ENCODE data around the gene PLEKHM3. TPM values are rescaled to one million over a fixed set of nuclear protein-coding genes. Genes with fewer than 3 reads are reported as not detected.
"Not testable (repeated sequence)": the region's sequence is repeated elsewhere in the genome, so short reads cannot be mapped to it uniquely, and the experiment has no call there.

PLEKHM3 gene
- total RNA-seq, 1 donor from 2014 or later: 5.7 TPM

- intact Hi-C loops (cut with micrococcal nuclease): loop anchor here (1.0 to 5.0 kb wide), 2 partner anchors 293 to 412 kb away; partner anchors contain the start of gene METTL21A
These were observed 14.2 kb upstream of the PLEKHM3 start for GRCh38 chr2:208039376-208040110.

DNA sequence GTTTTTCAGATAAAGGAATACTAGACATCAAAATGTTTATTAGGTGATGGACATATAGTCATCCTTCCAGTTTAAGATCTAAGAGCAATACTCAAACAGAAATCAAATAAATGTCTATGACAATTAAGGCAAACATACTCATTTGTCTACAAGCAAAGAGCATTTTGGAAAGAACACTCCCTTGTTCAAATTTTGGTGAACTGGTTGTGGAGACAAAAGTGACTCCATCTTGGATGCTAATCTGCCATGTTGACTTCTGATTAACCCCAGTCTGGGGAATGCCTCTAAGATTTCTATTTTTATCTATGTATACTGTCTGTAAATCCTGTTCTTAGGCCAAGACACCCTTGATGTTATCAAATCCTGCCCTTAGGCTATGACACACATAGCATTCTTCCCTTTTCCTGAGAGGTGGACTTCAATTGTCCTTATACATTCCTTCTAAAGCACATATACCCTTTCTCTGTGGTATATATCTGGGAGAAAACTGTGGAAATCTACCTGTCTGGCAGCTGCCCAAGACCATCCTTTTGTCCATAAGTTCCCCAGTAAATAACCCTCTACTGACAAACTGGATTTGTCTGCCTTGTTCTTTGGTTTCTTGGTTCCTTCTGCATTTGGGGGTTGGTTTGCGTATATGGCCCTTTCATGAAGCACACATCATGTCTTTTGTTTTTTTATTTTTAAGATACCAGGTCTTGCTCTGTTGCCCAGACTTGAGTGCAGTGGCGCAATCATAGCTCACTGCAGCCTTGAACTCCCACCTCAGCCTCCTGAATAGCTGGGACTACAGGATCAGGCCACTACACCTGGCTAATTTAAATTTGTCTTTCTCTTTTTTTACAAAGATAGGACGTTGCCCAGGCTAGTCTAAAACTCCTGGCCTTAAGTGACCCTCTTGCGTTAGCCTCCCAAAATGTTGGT is 12.5 kb upstream of the PLEKHM3 start:
- intact Hi-C loops (cut with micrococcal nuclease): no loop called here

GRCh38 chr2:208036357-208036756 is 11.0 kb upstream of the PLEKHM3 start:
- intact Hi-C loops (cut with micrococcal nuclease): no loop called here

DNA sequence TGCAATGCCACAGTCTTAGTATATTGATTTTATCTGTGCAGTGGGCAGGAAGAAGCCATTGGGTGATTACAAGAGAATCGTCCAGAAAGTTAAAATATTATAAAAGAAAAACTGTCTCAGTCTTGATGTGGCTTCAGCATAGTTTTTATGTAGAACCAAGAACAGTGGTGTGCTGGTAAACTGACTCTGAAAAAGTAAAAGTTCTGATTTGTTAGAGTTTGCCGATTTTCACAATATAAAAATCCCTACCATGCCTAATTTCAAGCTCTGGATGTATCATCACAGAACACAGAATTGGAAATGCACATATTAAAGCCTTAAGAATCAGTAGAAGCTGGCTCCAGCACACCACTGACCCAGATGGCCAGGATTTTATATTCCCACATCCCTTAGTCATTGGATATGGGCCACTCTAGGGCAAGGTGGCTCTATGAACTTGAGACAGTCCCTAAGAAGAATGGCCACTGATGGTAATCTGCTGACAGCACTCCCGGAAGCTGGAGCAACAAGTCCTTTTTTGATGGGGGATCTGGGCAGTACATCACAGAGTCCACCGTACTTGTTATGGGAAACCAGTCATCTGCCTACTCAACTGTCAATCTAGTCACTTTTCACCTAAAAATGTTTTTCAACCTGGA is 9.3 kb upstream of the PLEKHM3 start:
- intact Hi-C loops (cut with micrococcal nuclease): loop anchor here (5.0 kb wide), 1 partner anchor 342 kb away; no protein-coding TSS in a partner anchor

DNA sequence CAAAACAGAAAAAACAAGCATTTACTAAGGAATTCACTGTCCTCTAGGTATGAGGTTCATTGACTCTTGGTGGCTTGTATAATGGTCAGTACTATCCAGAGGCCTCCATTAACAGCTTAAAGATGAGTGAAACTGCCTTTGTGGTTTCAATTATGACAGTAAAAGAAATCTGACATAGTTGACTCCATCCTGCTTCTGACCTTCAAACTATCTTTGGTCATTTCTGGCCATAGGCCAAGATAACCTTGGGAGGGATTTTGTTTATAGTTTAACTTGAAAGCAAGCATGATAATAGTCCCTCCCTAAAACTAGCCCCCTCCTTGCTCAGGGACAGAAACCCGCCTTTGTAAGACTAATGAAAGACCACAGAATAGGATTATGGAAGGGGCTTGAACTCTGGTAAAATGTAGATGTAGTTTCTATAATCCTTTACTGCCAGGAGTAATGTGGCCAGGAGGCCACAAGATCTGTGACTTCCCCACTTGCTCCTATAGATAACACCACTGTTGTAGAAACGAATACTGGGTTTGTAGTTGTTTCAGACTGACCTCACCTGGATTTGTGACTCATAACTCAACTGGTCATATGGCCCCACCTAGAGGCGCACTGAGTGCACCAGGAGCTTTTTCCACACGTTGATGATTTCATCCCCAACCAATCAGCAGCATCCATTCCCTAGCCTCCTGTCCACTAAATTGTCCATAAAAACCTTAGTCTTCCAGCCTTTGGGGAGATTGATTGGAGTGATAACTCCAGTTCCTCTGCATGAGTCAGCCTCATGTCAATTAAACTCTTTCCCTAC is 8.6 kb upstream of the PLEKHM3 start:
- intact Hi-C loops (cut with micrococcal nuclease): loop anchor here (5.0 kb wide), 1 partner anchor 342 kb away; no protein-coding TSS in a partner anchor

DNA sequence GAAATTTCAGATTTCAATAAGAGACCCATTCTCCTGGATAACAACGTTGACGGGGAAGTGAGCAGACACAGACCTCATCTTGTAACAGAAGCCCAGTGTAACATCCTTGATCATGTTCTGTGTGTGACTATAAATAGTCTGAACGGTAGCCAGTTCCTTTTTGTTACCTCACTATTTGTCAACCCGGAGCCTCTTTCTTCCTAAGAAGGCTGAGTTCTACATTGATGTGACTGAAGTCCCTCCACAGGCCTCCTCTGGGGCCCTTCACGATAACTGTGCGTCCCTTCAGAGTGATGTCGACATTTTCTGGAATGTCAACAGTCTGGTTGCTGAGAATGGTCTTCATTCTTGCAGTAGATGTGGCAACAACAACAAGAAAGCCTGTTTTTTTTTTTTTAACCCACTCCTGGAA is 6.3 kb upstream of the PLEKHM3 start:
- intact Hi-C loops (cut with micrococcal nuclease): loop anchor here (5.0 kb wide), 1 partner anchor 339 kb away; no protein-coding TSS in a partner anchor

- intact Hi-C loops (cut with micrococcal nuclease): loop anchor here (1.0 to 10.0 kb wide), 6 partner anchors 242 to 1979 kb away; partner anchors contain the start of genes CCNYL1, FZD5, PIKFYVE and RPE
These were observed 472 bp upstream of the PLEKHM3 start for GRCh38 chr2:208025814-208026184.

DNA sequence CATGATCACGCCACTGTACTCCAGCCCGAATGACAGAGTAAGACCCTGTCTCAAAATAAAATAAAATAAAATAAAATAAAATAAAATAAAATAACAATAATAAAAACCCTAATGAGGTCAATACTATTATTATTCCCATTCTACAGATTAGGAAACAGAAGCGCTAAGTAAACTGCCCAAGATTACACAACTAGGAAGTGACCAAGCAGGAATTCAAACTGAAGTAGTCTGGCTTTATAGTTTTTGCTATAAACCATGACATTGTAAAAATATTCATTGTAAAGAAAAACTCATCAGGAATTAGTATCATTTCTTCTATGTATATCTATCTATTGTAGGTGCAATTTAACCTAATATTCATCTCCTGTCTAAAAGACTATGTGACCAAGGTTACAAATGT is 1.2 kb downstream of the PLEKHM3 start:
- intact Hi-C loops (cut with micrococcal nuclease): loop anchor here (2.0 to 10.0 kb wide), 2 partner anchors 313 to 1981 kb away; partner anchors contain the start of genes CCNYL1 and RPE

- intact Hi-C loops (cut with micrococcal nuclease): loop anchor here (10.0 kb wide), 1 partner anchor 1985 kb away; the partner anchor contains the start of gene RPE
These were observed 5.1 kb downstream of the PLEKHM3 start for GRCh38 chr2:208020253-208020652.

GRCh38 chr2:208018124-208018712 is 7.1 kb downstream of the PLEKHM3 start:
- intact Hi-C loops (cut with micrococcal nuclease): not testable (repeated sequence)

- intact Hi-C loops (cut with micrococcal nuclease): no loop called here
These were observed 7.6 kb downstream of the PLEKHM3 start for GRCh38 chr2:208017721-208018120.

DNA sequence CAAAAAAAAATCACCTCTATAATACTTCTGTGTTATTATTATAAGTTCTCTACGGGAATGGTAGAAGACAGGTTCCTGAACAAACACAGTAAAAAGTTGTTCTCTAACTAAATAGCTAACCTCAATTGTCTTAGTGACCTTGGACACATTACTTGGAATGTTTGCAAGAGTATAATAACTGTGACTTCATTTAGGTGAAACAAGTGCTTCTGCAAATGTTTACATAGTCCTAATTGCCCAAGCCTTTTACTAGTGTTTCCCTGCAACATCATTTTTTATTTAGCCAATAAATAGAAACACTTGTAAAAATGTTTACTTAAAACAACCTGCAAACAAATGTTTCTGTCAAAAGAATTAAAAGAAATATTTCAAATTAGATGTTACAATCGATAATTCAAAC is 9.9 kb downstream of the PLEKHM3 start:
- intact Hi-C loops (cut with micrococcal nuclease): no loop called here

- intact Hi-C loops (cut with micrococcal nuclease): no loop called here
These were observed 11.8 kb downstream of the PLEKHM3 start for GRCh38 chr2:208013285-208014178.

- intact Hi-C loops (cut with micrococcal nuclease): no loop called here
These were observed 12.9 kb downstream of the PLEKHM3 start for GRCh38 chr2:208012449-208012848.

DNA sequence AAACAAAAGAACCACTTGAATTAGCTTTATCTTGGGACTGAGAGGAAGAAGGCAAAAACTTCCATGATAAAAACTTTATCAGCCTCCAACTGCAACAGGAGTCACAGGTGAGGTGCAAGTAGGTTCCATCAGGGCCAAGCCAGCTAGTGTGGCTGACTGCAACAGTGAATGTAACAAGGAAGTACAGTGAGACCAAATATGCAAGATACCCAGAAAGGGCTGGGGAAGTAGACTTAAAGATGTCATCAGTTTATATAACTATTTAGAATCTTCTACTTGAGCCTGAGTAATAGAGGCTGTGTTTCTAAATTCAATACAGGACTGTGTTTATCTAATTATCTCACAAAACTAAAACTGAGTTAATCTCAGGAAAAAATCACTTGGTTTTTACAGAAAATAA is 14.8 kb downstream of the PLEKHM3 start:
- intact Hi-C loops (cut with micrococcal nuclease): no loop called here

GRCh38 chr2:208006833-208007232 is 18.5 kb downstream of the PLEKHM3 start:
- intact Hi-C loops (cut with micrococcal nuclease): no loop called here

DNA sequence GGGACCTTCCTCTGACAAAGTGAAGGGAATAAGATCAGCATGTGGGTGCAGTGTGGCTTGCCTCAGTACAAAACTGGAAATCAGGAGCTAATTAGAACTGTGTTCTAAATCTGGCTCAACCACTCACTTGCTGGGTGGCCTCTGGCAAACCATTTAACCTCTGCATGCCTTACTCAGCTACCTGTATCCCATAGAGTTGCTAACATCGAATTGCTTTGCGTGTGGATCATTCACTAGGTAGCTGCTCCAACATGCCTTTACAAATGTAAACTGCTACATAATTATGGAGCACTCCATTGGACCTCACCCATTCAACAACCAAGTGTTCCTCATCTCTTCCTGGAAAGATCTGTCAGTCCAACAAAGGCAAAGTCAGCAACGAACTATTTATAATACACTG is 19.0 kb downstream of the PLEKHM3 start:
- intact Hi-C loops (cut with micrococcal nuclease): no loop called here

DNA sequence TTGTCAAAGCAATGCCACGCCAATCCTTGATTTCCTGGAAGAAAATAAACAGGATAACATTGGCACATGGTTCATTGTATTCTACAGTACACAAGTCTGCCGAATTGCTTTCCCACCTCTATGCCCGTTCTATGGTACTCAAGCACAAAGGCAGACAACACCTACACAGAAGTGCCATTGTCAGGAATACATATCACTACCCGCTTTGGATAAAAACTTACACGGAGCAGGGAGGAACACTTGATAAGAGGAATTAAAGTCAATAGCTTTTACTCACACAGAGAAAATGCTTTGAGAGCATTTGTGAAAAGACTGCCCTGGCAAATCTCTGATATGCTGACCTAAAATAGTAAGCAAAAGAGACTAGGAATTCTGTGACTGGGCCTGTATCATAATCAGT is 23.4 kb downstream of the PLEKHM3 start:
- intact Hi-C loops (cut with micrococcal nuclease): no loop called here

Data from T-helper 2 cell treated with Interferon-gamma antibody and Interleukin-4, amounts not matched to agents 100 ng/mL and 5 ng/mL, for 36 hours (primary cell).